ENCODE data around the gene LRRC41. TPM values are rescaled to one million over a fixed set of nuclear protein-coding genes. Genes with fewer than 3 reads are reported as not detected.
A peak's percentile ranks its signal among the peaks of the same experiment; 100 is the strongest.
"Not testable (repeated sequence)": the region's sequence is repeated elsewhere in the genome, so short reads cannot be mapped to it uniquely, and the experiment has no call there.

Gene LRRC41
- total RNA-seq, 2 experiments from 2014 or later = 36.8 to 38.8 TPM

GRCh38 chr1:46263146-46263545 is 40.3 kb downstream of the LRRC41 start:
- Mint-ChIP-seq H3K36me3 (peaks cover 41% of the 10 kb centered on the region), H3K4me1 (peaks cover 4% of the 10 kb centered on the region), H3K9me3 (no peaks in the 10 kb centered on the region), H3K4me3 (no peak overlapping the region), H3K27me3 (no peaks in the 10 kb centered on the region), H3K27ac (no peak overlapping the region)
- ATAC-seq (ENCODE audit: low read depth) = no peak
- no peak for DNase-seq
- POLR2A ChIA-PET = interaction anchor here (1.2 kb wide), 1 partner anchor 8 kb away, joined by 3 read pairs; no protein-coding TSS in a partner anchor

DNA sequence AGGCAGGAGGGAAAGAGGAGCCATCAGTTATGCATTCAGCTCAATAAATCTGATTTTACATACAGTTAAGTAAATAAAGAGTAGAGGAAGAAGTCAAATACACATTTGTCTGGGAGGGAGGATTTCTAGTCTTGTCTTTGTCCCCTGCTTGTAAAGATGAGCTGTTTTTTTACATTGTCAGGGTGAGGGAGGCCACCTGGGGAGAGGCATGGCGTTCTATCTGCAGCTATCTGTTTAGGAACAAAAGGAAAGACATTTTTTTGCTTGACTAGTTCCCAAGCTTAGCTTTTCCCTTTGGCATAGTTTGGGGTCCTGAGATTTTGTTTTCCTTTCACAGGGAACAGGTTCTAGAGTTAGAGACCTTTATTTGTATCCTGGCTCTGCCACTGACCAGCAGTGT is 40.9 kb downstream of the LRRC41 start:
- Mint-ChIP-seq H3K4me3 (no peak overlapping the region), H3K27ac (no peak overlapping the region), H3K9me3 (no peaks in the 10 kb centered on the region), H3K4me1 (peaks cover 4% of the 10 kb centered on the region), H3K36me3 (peaks cover 39% of the 10 kb centered on the region), H3K27me3 (no peaks in the 10 kb centered on the region)
- DNase-seq = no peak
- POLR2A ChIA-PET = interaction anchor here (1.2 kb wide), 1 partner anchor 8 kb away, joined by 3 read pairs; no protein-coding TSS in a partner anchor
- ATAC-seq (ENCODE audit: low read depth) = no peak

- Mint-ChIP-seq H3K36me3 (peaks cover 26% of the 10 kb centered on the region), H3K4me3 (no peak overlapping the region), H3K9me3 (no peaks in the 10 kb centered on the region), H3K27ac (no peak overlapping the region), H3K27me3 (no peaks in the 10 kb centered on the region), H3K4me1 (peaks cover 12% of the 10 kb centered on the region)
- ATAC-seq (ENCODE audit: low read depth) (no peak), DNase-seq (no peak)
- POLR2A ChIA-PET = no interaction called here
These were observed 46.9 kb downstream of the LRRC41 start for GRCh38 chr1:46256523-46256922.

DNA sequence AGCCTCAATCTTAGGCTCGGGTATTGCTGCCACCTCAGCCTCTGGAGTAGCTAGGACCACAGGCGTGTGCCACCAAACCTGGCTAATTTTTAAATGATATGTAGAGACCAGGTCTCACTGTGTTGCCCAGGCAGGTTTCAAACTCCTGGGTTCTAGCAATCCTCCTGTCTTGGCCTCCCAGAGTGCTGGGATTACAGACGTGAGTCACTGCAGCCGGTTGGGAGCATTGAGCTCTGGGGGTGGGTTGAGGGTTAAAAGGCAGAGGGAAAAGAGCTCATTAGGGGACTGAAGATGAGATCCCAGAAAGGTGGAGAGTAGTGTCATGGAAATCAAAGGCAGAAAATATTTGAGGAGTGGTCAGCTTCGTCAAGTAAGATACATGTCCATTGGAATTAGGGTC is 48.7 kb downstream of the LRRC41 start:
- Mint-ChIP-seq H3K27me3 (no peaks in the 10 kb centered on the region), H3K9me3 (no peaks in the 10 kb centered on the region), H3K4me1 (peaks cover 11% of the 10 kb centered on the region), H3K4me3 (no peak overlapping the region), H3K27ac (no peak overlapping the region), H3K36me3 (peaks cover 30% of the 10 kb centered on the region)
- DNase-seq (no peak), ATAC-seq (ENCODE audit: low read depth) (no peak)
- POLR2A ChIA-PET = interaction anchor here (0.7 to 1.4 kb wide), 2 partner anchors 8 to 53 kb away, joined by 3 to 4 read pairs; no protein-coding TSS in a partner anchor

DNA sequence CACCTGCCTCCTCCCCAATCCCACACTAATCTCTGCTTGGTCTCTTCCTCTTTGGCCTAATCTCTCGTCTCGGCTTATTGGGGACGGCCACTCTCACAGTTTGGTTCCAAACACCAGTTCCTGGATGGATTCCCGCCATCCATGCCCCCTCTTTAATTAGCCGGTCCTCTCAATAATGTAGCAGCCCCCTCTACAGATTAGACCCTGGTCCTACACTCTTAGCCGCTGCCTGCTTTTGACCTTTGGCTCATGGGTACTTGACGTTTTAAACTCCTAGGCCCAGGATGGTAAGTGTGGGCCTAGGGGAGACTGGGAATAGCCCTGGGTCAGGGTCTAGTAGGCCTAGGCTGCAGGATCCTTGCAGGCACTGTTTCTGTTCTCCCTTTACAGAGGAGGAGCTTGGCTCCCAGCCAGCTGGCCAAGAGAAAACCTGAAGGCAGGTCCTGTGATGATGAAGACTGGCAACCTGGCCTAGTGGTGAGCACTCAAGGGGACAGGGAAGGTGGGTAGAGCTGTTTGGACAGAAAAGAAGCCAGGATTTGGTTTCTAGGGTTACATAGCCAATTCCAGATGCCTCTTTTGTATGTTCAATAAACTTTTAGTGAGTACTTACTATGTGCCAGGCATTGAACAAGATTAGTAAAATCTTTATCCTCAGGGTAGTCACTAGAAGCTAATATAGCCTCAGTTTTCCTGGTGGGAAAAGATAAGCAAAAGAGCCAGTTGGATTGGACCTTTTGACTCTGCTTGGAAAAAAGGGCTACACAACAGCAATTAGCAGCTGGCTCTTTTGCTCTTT is 55.1 kb downstream of the LRRC41 start:
- H3K4me1 Mint-ChIP-seq = peaks cover 26% of the 10 kb centered on the region
- no peak for ATAC-seq (ENCODE audit: low read depth)
- POLR2A ChIA-PET = interaction anchor here (1.3 to 2.1 kb wide), 5 partner anchors 16 to 92 kb away, joined by 3 to 14 read pairs (median 4); partner anchors contain the start of genes NSUN4 and POMGNT1

GRCh38 chr1:46247436-46248121 is 55.8 kb downstream of the LRRC41 start, which contains the start of gene RAD54L:
Gene RAD54L, plus strand, starts transcription at chr1:46247763. Its CDS starts 643 bp downstream, at chr1:46248406.
- Mint-ChIP-seq H3K4me1 (peaks cover 26% of the 10 kb centered on the region), H3K27ac (peak within 1 kb of the TSS; percentile 95), H3K9me3 (no peaks in the 10 kb centered on the region), H3K4me3 (peak within 1 kb of the TSS; percentile 96), H3K36me3 (peaks cover 30% of the 10 kb centered on the region), H3K27me3 (no peaks in the 10 kb centered on the region)
- POLR2A ChIA-PET = interaction anchor here (0.6 to 2.1 kb wide), 16 partner anchors 10 to 730 kb away, joined by 3 to 18 read pairs (median 4); partner anchors contain the start of genes GPBP1L1, LRRC41, LURAP1 and NASP
- DNase-seq = peak; percentile 93
- ATAC-seq (ENCODE audit: low read depth) = peak; percentile 92

More for the DNA sequence above, 55.1 kb downstream of the LRRC41 start:
- H3K36me3 Mint-ChIP-seq = peaks cover 30% of the 10 kb centered on the region
- peak overlapping the region; percentile 96 for H3K4me3 Mint-ChIP-seq
- H3K27ac Mint-ChIP-seq = peak overlapping the region; percentile 90
- H3K9me3 Mint-ChIP-seq = no peaks in the 10 kb centered on the region
- peak; percentile 41 for DNase-seq
- no peaks in the 10 kb centered on the region for H3K27me3 Mint-ChIP-seq

DNA sequence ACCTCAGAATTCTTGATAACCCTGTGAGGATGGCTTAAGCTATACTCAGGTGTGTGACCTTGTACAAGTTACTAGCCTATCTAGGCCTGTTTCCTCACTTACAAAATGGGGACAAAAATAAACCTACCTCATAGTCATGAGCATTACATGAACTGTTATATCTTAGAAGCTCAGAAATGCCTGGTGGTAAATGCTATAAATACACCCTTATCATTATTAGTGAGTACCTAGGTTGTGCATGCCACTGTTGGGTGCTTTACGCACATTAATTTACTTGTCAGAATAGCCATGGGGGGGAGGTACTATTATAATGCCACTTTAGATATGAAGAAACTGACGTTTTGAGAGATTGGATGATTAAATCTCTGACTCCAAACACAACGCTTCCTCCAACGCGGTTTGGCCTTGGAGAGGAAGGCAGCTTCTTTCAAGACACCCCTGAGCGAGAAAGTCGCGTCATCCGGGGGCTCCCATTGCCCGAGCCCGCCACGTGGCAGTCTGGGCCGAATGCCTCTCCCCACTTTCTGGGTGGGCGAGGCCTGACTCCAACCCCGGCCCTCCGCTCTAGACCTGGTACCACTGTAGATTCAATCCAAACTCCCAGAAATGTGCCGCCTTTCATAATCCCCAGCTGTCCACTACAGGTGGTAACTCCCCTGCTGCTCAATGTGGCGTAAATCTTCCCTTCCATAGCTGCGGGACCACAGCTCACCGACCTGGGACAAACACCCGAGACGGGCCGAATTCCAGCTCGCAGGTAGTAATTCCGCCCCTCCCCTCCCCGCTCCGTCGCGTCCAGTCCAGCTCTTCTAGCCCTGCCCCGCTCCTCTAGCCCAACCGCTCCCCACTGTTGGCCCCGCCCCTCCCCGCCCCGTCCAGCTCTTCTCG is 56.6 kb downstream of the LRRC41 start:
- POLR2A ChIA-PET = interaction anchor here (0.6 to 2.1 kb wide), 14 partner anchors 11 to 730 kb away, joined by 3 to 18 read pairs (median 5); partner anchors contain the start of genes GPBP1L1, LRRC41, LURAP1 and NASP
- Mint-ChIP-seq H3K4me1 (peaks cover 21% of the 10 kb centered on the region), H3K4me3 (peak overlapping the region; percentile 96), H3K27me3 (no peaks in the 10 kb centered on the region), H3K36me3 (peaks cover 22% of the 10 kb centered on the region), H3K27ac (peak overlapping the region; percentile 95), H3K9me3 (no peaks in the 10 kb centered on the region)
- ATAC-seq (ENCODE audit: low read depth) (peak; percentile 68), DNase-seq (no peak)

DNA sequence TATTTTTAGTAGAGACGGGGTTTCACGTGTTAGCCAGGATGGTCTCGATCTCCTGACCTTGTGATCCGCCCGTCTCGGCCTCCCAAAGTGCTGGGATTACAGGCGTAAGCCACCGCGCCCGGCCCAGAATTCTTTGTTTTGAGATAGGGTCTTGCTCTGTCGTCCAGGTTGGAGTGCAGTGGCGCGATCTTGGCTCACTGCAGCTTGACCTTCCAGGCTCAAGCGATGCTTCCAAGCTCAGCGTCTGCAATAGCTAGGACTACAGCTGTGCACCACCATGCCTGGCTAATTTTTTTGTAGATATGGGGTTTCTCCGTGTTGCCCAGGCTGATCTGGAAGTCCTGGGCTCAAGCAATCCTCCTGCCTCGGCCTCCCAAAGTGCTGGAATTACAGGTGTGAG is 57.3 kb downstream of the LRRC41 start:
- Mint-ChIP-seq H3K36me3 (peaks cover 18% of the 10 kb centered on the region), H3K4me1 (peaks cover 21% of the 10 kb centered on the region), H3K27ac (peak overlapping the region; percentile 95), H3K4me3 (peak overlapping the region; percentile 96)
- H3K9me3 Mint-ChIP-seq; ATAC-seq (ENCODE audit: low read depth); H3K27me3 Mint-ChIP-seq; DNase-seq: not testable (repeated sequence)
- POLR2A ChIA-PET = interaction anchor here (1.2 to 2.1 kb wide), 7 partner anchors 11 to 560 kb away, joined by 3 to 18 read pairs (median 5); partner anchors contain the start of genes GPBP1L1, LRRC41, LURAP1 and NSUN4

- Mint-ChIP-seq H3K27me3 (no peaks in the 10 kb centered on the region), H3K4me1 (peaks cover 21% of the 10 kb centered on the region), H3K36me3 (peaks cover 11% of the 10 kb centered on the region), H3K27ac (no peak overlapping the region), H3K9me3 (no peaks in the 10 kb centered on the region), H3K4me3 (no peak overlapping the region)
- DNase-seq = no peak
- POLR2A ChIA-PET = interaction anchor here (0.6 to 1.9 kb wide), 5 partner anchors 22 to 104 kb away, joined by 3 to 8 read pairs (median 3); partner anchors contain the start of genes POMGNT1 and UQCRH
- ATAC-seq (ENCODE audit: low read depth) = no peak
These were observed 58.6 kb downstream of the LRRC41 start for GRCh38 chr1:46244656-46245371.

DNA sequence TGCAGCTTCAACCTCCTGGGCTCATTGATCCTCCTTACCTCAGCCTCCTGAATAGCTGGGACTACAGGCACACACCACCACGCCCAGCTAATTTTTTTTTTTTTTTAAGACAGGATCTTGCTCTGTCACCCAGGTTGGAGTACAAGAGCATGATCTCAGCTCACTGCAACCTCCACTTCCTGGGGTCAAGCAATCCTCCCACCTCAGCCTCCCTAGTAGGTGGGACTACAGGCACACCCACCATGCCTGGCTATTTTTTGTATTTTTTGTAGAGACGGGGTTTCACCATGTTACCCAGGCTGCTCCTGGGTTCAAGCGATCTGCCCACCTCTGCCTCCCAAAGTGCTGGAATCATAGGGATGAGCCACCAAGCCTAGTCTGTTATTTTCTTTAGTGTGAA is 59.6 kb downstream of the LRRC41 start:
- H3K4me1 Mint-ChIP-seq = peaks cover 13% of the 10 kb centered on the region
- not testable (repeated sequence) for H3K36me3 Mint-ChIP-seq; DNase-seq; H3K4me3 Mint-ChIP-seq; ATAC-seq (ENCODE audit: low read depth); H3K27me3 Mint-ChIP-seq; H3K27ac Mint-ChIP-seq; H3K9me3 Mint-ChIP-seq
- POLR2A ChIA-PET = interaction anchor here (1.9 kb wide), 1 partner anchor 60 kb away, joined by 8 read pairs; the partner anchor contains the start of gene UQCRH

GRCh38 chr1:46242918-46243317 is 60.5 kb downstream of the LRRC41 start:
- no peak overlapping the region for H3K27ac Mint-ChIP-seq
- ATAC-seq (ENCODE audit: low read depth) = no peak
- POLR2A ChIA-PET = interaction anchor here (0.6 kb wide), 1 partner anchor 103 kb away, joined by 3 read pairs; no protein-coding TSS in a partner anchor

DNA sequence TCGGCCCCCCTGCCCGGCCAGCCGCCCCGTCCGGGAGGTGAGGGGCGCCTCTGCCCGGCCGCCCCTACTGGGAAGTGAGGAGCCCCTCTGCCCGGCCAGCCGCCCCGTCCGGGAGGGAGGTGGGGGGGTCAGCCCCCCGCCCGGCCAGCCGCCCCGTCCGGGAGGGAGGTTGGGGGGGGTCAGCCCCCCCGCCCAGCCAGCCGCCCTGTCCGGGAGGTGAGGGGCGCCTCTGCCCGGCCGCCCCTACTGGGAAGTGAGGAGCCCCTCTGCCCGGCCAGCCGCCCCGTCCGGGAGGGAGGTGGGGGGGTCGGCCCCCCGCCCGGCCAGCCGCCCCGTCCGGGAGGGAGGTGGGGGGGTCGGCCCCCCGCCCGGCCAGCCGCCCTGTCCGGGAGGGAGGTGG is 61.7 kb downstream of the LRRC41 start:
- POLR2A ChIA-PET; H3K27ac Mint-ChIP-seq; H3K9me3 Mint-ChIP-seq; H3K4me1 Mint-ChIP-seq; H3K4me3 Mint-ChIP-seq; H3K27me3 Mint-ChIP-seq; ATAC-seq (ENCODE audit: low read depth); DNase-seq; H3K36me3 Mint-ChIP-seq: not testable (repeated sequence)

More at GRCh38 chr1:46242918-46243317, 60.5 kb downstream of the LRRC41 start:
- DNase-seq = no peak
- no peaks in the 10 kb centered on the region for H3K27me3 Mint-ChIP-seq
- peaks cover 1% of the 10 kb centered on the region for H3K9me3 Mint-ChIP-seq
- peaks cover 8% of the 10 kb centered on the region for H3K4me1 Mint-ChIP-seq
- no peaks in the 10 kb centered on the region for H3K36me3 Mint-ChIP-seq
- H3K4me3 Mint-ChIP-seq = no peak overlapping the region

All from activated naive CD8-positive, alpha-beta T cell treated with anti-CD3 and anti-CD28 coated beads, Interleukin-2, amount 10 ng/mL, durations not matched to agents 7 days and 5 days (primary cell).